Body of pancreas (tissue), 4 donors: ENCODE results near the gene RFESD.

Experiments used
- CTCF ChIP-seq, 7 experiments: fragments of 450-650 bp in 4 of 7; fragments of 200-600 bp in 3 of 7; sonication (generic) in 3 of 7; IDR thresholded peaks; one replicate each; pipeline ENCODE4 v1.5.1; 2016 to 2019; ENCODE audit warnings: antibody characterized with exemption in 7 of 7
- POLR2A ChIP-seq, 3 donors: fragments of 450-650 bp; IDR thresholded peaks; one replicate each; pipeline ENCODE4 v1.6.1; 2016; ENCODE audit warnings: antibody characterized with exemption in 3 of 3, mild to moderate bottlenecking in 2 of 3

DNA sequence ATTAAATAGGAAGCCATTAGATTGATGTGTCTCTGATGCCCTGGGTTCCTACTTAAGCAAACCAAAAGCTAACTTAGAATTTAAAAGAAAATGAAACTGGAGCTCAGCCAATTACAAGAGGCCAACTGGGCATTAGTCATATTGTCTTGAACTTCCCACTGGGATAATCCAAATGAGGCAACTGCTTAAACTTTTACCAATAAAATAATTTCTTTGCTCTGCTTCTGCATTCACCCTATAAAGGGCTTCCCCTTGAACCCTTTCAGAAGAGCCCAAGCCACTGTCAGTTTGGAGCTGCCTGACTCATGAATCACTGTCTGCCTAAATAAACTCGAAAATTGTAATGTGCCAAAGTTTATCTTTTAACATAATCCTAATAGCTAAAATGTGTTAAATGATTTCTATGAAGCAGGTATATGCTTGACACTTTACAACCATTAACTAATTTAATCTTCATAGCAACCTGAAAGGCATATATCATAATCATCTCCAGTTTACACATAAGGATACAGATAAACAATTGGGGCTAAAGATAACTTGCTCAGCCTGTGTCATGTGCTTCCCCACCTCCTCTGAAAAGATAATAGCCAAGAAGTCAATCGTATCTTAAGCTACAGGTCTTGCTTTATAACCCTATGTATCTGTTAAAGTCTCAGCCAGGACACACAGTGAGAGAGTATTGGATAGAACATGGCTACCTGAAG, 15.2 kb upstream of the RFESD start:
- TF ChIP-seq CTCF (IDR thresholded peaks at IDR 0.05), result no peak
- no peak for TF ChIP-seq POLR2A (IDR thresholded peaks at IDR 0.05)
